ENCODE measurements around the gene ZDHHC14.

The ZDHHC14 gene

DNA sequence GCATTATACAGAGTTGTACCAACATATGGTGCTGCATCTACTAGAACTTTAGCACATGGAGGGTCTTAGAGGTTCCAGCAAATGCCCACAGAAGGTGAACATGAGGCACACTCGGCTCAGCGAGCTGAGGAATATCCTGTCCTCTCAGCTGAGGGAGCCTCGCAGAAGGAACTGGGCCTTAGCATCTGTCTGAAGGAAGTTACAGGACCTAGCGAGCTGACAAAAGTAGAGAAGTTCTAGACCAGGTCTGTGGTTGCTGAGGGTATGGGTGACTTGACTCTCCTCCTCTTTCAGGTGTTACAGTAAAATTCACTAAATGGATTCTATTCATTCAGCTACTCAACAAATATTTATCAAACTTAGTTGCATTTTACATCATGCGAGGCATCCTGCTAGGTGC lies 157.2 kb downstream of the ZDHHC14 start:
- Histone ChIP-seq H3K9me2 (replicated peaks; ENCODE audit: insufficient read depth, low read length) (no peaks in the 10 kb centered on the region), H3K36me3 (ENCODE audit: low read length) (no peaks in the 10 kb centered on the region), H3K27ac (ENCODE audit: low read depth, low read length) (no peak overlapping the region), H3K27me3 (ENCODE audit: low read length) (no peaks in the 10 kb centered on the region), H3K9ac (ENCODE audit: low read length) (no peak overlapping the region), H4K20me1 (ENCODE audit: low read depth, low read length) (no peaks in the 10 kb centered on the region), H2AFZ (ENCODE audit: low read depth, low read length, severe bottlenecking) (no peak overlapping the region), H3K4me2 (ENCODE audit: low read depth, low read length, poor library complexity, severe bottlenecking) (no peak overlapping the region), H3F3A (ENCODE audit: insufficient read depth) (no peaks in the 10 kb centered on the region), H3K4me3 (ENCODE audit: insufficient read depth, low read length, poor library complexity, severe bottlenecking) (no peak overlapping the region), H3K79me2 (ENCODE audit: insufficient read depth, low read length) (no peaks in the 10 kb centered on the region), H3K9me3 (ENCODE audit: insufficient read depth, low read length) (no peaks in the 10 kb centered on the region)
- TF ChIP-seq EZH2phosphoT487 (conservative IDR thresholded peaks at IDR 0.05; ENCODE audit: low read length), result no peak

DNA sequence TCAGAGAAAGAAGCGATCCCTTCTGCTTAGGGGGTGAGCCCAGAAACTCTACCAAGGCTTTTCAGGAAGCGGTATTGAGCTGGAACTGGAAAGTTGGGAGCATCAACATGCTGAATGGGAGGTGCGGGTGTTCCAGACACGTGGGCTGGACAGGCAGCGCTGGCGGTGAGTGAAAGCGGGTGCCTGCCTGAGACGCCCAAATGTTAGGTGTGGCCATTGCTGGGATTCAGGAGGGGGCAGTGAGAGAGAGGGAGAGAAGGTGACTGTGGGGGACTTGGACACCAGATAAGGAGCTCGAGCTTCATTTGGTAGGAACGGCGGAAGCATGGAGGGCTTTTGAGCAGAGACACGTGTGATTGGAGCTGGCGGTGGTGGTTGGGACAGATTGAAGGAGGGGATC lies 157.7 kb downstream of the ZDHHC14 start:
- no peak overlapping the region for H3K4me3 ChIP-seq (ENCODE audit: insufficient read depth, low read length, poor library complexity, severe bottlenecking)
- H3K4me2 ChIP-seq (ENCODE audit: low read depth, low read length, poor library complexity, severe bottlenecking), result no peak overlapping the region
- no peak overlapping the region for H3K27ac ChIP-seq (ENCODE audit: low read depth, low read length)
- no peak overlapping the region for H2AFZ ChIP-seq (ENCODE audit: low read depth, low read length, severe bottlenecking)
- no peak overlapping the region for H3K9ac ChIP-seq (ENCODE audit: low read length)
- no peaks in the 10 kb centered on the region for H4K20me1 ChIP-seq (ENCODE audit: low read depth, low read length)
- H3K36me3 ChIP-seq (ENCODE audit: low read length), result no peaks in the 10 kb centered on the region
- no peaks in the 10 kb centered on the region for H3K9me3 ChIP-seq (ENCODE audit: insufficient read depth, low read length)
- H3K9me2 ChIP-seq (replicated peaks; ENCODE audit: insufficient read depth, low read length), result no peaks in the 10 kb centered on the region
- no peaks in the 10 kb centered on the region for H3F3A ChIP-seq (ENCODE audit: insufficient read depth)
- no peaks in the 10 kb centered on the region for H3K79me2 ChIP-seq (ENCODE audit: insufficient read depth, low read length)
- TF ChIP-seq, protein P1, sequence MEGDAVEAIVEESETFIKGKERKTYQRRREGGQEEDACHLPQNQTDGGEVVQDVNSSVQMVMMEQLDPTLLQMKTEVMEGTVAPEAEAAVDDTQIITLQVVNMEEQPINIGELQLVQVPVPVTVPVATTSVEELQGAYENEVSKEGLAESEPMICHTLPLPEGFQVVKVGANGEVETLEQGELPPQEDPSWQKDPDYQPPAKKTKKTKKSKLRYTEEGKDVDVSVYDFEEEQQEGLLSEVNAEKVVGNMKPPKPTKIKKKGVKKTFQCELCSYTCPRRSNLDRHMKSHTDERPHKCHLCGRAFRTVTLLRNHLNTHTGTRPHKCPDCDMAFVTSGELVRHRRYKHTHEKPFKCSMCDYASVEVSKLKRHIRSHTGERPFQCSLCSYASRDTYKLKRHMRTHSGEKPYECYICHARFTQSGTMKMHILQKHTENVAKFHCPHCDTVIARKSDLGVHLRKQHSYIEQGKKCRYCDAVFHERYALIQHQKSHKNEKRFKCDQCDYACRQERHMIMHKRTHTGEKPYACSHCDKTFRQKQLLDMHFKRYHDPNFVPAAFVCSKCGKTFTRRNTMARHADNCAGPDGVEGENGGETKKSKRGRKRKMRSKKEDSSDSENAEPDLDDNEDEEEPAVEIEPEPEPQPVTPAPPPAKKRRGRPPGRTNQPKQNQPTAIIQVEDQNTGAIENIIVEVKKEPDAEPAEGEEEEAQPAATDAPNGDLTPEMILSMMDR (IDR thresholded peaks at IDR 0.05; ENCODE audit: insufficient read depth, low read length, poor library complexity, severe bottlenecking), result no peak
- no peak for TF ChIP-seq EZH2phosphoT487 (conservative IDR thresholded peaks at IDR 0.05; ENCODE audit: low read length)
- H3K27me3 ChIP-seq (ENCODE audit: low read length), result no peaks in the 10 kb centered on the region

DNA sequence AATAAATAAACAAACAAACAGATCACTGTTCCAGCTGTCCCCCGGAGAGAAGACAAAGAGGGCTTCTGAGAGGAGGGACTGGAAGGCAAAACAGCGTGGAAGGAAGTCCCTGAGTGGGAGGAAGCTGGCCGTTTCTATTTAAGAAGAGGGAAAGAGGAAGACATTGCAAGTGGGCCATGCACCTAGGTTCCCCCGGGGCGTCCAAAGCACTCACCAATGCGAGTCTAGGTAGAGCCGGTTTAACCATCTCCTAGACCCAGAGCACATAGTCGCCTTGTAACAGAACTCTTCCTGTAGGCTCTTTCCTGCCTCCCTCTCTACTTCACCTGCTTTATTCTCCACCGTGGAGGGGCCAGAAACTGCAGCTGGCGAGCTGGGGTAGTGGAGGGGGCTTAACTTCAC lies 158.4 kb downstream of the ZDHHC14 start:
- no peaks in the 10 kb centered on the region for H3K9me2 ChIP-seq (replicated peaks; ENCODE audit: insufficient read depth, low read length)
- H2AFZ ChIP-seq (ENCODE audit: low read depth, low read length, severe bottlenecking), result no peak overlapping the region
- no peaks in the 10 kb centered on the region for H3K27me3 ChIP-seq (ENCODE audit: low read length)
- no peaks in the 10 kb centered on the region for H3K36me3 ChIP-seq (ENCODE audit: low read length)
- no peaks in the 10 kb centered on the region for H3F3A ChIP-seq (ENCODE audit: insufficient read depth)
- no peak overlapping the region for H3K27ac ChIP-seq (ENCODE audit: low read depth, low read length)
- no peak overlapping the region for H3K4me2 ChIP-seq (ENCODE audit: low read depth, low read length, poor library complexity, severe bottlenecking)
- H3K9me3 ChIP-seq (ENCODE audit: insufficient read depth, low read length), result no peaks in the 10 kb centered on the region
- H3K9ac ChIP-seq (ENCODE audit: low read length), result no peak overlapping the region
- H4K20me1 ChIP-seq (ENCODE audit: low read depth, low read length), result no peaks in the 10 kb centered on the region
- TF ChIP-seq EZH2phosphoT487 (conservative IDR thresholded peaks at IDR 0.05; ENCODE audit: low read length), result no peak
- TF ChIP-seq, protein P1 (IDR thresholded peaks at IDR 0.05; ENCODE audit: insufficient read depth, low read length, poor library complexity, severe bottlenecking), result no peak
- no peak overlapping the region for H3K4me3 ChIP-seq (ENCODE audit: insufficient read depth, low read length, poor library complexity, severe bottlenecking)
- H3K79me2 ChIP-seq (ENCODE audit: insufficient read depth, low read length), result no peaks in the 10 kb centered on the region

DNA sequence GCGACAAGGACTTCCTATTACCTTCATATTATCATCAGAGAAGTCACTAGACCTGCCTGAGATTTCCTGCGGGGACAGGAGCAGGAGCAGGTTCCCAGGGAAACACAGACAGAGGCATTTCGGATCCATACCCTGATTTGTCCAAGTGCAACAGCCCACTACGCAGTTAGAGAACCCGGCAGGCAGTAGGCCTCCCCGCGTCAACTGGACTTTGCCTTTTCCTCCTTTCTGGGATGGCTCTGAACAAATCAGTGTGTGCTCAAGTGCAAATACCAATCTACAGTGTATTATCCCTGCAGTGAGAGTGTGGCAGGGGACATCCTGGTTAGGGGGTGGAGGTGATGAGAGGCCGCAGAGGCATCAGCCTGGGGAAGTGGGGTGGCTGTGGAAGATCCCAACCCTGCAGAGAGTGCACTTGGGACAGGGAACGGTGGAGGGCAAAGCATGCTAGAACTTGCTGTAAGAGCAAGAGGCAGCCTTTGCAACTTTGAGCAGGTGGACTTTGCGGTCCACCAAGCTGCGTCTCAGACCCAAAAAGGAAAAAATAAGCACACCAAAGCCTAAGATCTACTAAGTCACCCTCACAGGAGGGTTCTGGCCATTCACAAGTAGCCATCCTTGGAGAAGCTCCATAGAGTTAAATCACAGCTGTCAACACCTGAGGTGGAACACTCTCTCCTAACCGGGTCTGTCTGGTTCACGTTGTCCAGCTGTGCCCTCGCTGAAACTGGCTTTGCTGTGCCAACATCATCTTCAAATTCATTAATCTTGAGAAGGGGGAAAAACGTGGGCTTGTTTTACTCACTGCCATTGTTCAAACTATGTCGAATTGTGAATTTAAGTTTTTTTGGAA lies 159.1 kb downstream of the ZDHHC14 start:
- H3K4me3 ChIP-seq (ENCODE audit: insufficient read depth, low read length, poor library complexity, severe bottlenecking), result no peak overlapping the region
- H3K36me3 ChIP-seq (ENCODE audit: low read length), result no peaks in the 10 kb centered on the region
- TF ChIP-seq, protein P1 (IDR thresholded peaks at IDR 0.05; ENCODE audit: insufficient read depth, low read length, poor library complexity, severe bottlenecking), result no peak
- TF ChIP-seq EZH2phosphoT487 (conservative IDR thresholded peaks at IDR 0.05; ENCODE audit: low read length), result no peak
- no peaks in the 10 kb centered on the region for H4K20me1 ChIP-seq (ENCODE audit: low read depth, low read length)
- H3K9me3 ChIP-seq (ENCODE audit: insufficient read depth, low read length), result no peaks in the 10 kb centered on the region
- no peaks in the 10 kb centered on the region for H3K79me2 ChIP-seq (ENCODE audit: insufficient read depth, low read length)
- H3K9me2 ChIP-seq (replicated peaks; ENCODE audit: insufficient read depth, low read length), result no peaks in the 10 kb centered on the region
- H3K4me2 ChIP-seq (ENCODE audit: low read depth, low read length, poor library complexity, severe bottlenecking), result no peak overlapping the region
- H3K27me3 ChIP-seq (ENCODE audit: low read length), result no peaks in the 10 kb centered on the region
- no peak overlapping the region for H3K9ac ChIP-seq (ENCODE audit: low read length)
- no peak overlapping the region for H3K27ac ChIP-seq (ENCODE audit: low read depth, low read length)
- H2AFZ ChIP-seq (ENCODE audit: low read depth, low read length, severe bottlenecking), result no peak overlapping the region
- no peaks in the 10 kb centered on the region for H3F3A ChIP-seq (ENCODE audit: insufficient read depth)
